Mucosa of descending colon (tissue), 3 donors: ENCODE results near the gene VIT. TPM values are rescaled to one million over a fixed set of nuclear protein-coding genes. Genes with fewer than 3 reads are reported as not detected.
"Not testable (repeated sequence)": the region's sequence is repeated elsewhere in the genome, so short reads cannot be mapped to it uniquely, and the experiment has no call there.

Source experiments
- ATAC-seq: fragments of 200-7000 bp; cut with Tn5 transposase; one replicate; pipeline ENCODE4 v1.9.1; 2020; ENCODE audit warnings: mild to moderate bottlenecking, moderate library complexity
- DNase-seq, 3 donors: peaks; one replicate each; pipeline ENCODE4 v3.0.0-alpha.2; 2020
- H3K36me3 ChIP-seq: fragments of 200-600 bp; one replicate; pipeline ENCODE4 v1.8.0; 2021; ENCODE audit warnings: low read depth, mild to moderate bottlenecking
- H3K4me1 ChIP-seq: fragments of 200-600 bp; one replicate; pipeline ENCODE4 v1.8.0; 2021; ENCODE audit warnings: low read depth, mild to moderate bottlenecking
- H3K4me3 ChIP-seq: fragments of 200-600 bp; one replicate; pipeline ENCODE4 v1.8.0; 2021; ENCODE audit warnings: mild to moderate bottlenecking
- H3K9me3 ChIP-seq: fragments of 200-600 bp; one replicate; pipeline ENCODE4 v1.8.0; 2021; ENCODE audit warnings: mild to moderate bottlenecking
- intact Hi-C, 2 donors: fragments of 100-400 bp; cut with DNase I in 1 of 2; cut with micrococcal nuclease in 1 of 2; formaldehyde crosslinking; loops; one replicate each; pipeline versions ENCODE4 v1.11.0 to v1.11.1; 2022; cut with DNase I, micrococcal nuclease
- total RNA-seq, 3 donors: library from RNA; stranded (reverse); fragmentation: NEBNext Ultra II Directional in 2 of 3; extraction: Animal tissue kit (Norgen Biotek cat#: 25700) in 2 of 3; gene quantifications; one replicate each; pipeline versions ENCODE4 v1.2.1 to v1.2.4, GENCODE V29; 2021 to 2023
- TF ChIP-seq, protein P1 (sequence below): fragments of 200-600 bp; IDR thresholded peaks from one replicate; pipeline ENCODE4 v1.8.0; 2022; ENCODE audit warnings: antibody characterized with exemption, mild to moderate bottlenecking
- donor health status: DM: no; HTN: no; CAD: no; lungs with moderate emphysema.
- donor health status: DM: no; HTN: no; CAD: no.
- donor health status: DM: no; HTN: yes; CAD: no.

Gene VIT
- total RNA-seq, 3 donors from 2014 or later, result 1.3 to 3.5 TPM; not detected in 1

- no peak for ATAC-seq
- intact Hi-C loops, result no loop called here
- TF ChIP-seq, protein P1, sequence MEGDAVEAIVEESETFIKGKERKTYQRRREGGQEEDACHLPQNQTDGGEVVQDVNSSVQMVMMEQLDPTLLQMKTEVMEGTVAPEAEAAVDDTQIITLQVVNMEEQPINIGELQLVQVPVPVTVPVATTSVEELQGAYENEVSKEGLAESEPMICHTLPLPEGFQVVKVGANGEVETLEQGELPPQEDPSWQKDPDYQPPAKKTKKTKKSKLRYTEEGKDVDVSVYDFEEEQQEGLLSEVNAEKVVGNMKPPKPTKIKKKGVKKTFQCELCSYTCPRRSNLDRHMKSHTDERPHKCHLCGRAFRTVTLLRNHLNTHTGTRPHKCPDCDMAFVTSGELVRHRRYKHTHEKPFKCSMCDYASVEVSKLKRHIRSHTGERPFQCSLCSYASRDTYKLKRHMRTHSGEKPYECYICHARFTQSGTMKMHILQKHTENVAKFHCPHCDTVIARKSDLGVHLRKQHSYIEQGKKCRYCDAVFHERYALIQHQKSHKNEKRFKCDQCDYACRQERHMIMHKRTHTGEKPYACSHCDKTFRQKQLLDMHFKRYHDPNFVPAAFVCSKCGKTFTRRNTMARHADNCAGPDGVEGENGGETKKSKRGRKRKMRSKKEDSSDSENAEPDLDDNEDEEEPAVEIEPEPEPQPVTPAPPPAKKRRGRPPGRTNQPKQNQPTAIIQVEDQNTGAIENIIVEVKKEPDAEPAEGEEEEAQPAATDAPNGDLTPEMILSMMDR, result no peak
- H3K4me1 ChIP-seq, result no peaks in the 10 kb centered on the region
- H3K9me3 ChIP-seq, result peaks cover 5% of the 10 kb centered on the region
- H3K4me3 ChIP-seq, result no peak overlapping the region
- no peak for DNase-seq
- H3K36me3 ChIP-seq, result no peaks in the 10 kb centered on the region
These were observed 17.7 kb upstream of the VIT start for GRCh38 chr2:36678856-36679255.

DNA sequence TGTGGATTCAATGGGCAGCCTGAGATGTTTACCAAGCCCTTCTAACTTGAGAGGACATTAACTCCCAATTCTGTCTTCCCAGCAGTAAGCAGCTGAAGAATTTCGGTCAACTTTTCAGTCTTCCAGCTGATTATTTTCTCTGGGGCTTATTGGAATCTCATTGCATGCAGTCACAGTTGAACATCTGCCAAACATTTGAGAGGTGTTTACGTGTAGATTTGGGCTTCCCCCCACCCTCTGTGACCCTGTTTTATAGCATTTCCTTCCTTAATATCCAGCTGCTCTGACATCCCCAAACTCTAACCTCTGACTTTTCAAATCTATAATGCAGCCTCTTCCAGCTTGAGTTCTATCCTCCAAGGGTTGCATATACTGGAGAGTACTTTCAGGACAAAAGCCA, 16.5 kb upstream of the VIT start:
- DNase-seq (no peak), ATAC-seq (no peak)
- TF ChIP-seq, protein P1, result no peak
- no peaks in the 10 kb centered on the region for H3K4me1 ChIP-seq
- no peak overlapping the region for H3K4me3 ChIP-seq
- H3K36me3 ChIP-seq, result no peaks in the 10 kb centered on the region
- intact Hi-C loops, result no loop called here
- peaks cover 5% of the 10 kb centered on the region for H3K9me3 ChIP-seq

GRCh38 chr2:36682562-36682961, 13.9 kb upstream of the VIT start:
- H3K9me3 ChIP-seq, result peaks cover 5% of the 10 kb centered on the region
- intact Hi-C loops, result no loop called here
- TF ChIP-seq, protein P1, result no peak
- no peaks in the 10 kb centered on the region for H3K4me1 ChIP-seq
- DNase-seq, result no peak
- no peaks in the 10 kb centered on the region for H3K36me3 ChIP-seq
- no peak overlapping the region for H3K4me3 ChIP-seq
- ATAC-seq, result no peak

- Histone ChIP-seq H3K4me3 (no peak overlapping the region), H3K36me3 (no peaks in the 10 kb centered on the region), H3K9me3 (peaks cover 5% of the 10 kb centered on the region), H3K4me1 (no peaks in the 10 kb centered on the region)
- intact Hi-C loops, result no loop called here
- ATAC-seq (no peak), DNase-seq (no peak)
- TF ChIP-seq, protein P1, result no peak
These were observed 13.5 kb upstream of the VIT start for GRCh38 chr2:36683002-36683401.

DNA sequence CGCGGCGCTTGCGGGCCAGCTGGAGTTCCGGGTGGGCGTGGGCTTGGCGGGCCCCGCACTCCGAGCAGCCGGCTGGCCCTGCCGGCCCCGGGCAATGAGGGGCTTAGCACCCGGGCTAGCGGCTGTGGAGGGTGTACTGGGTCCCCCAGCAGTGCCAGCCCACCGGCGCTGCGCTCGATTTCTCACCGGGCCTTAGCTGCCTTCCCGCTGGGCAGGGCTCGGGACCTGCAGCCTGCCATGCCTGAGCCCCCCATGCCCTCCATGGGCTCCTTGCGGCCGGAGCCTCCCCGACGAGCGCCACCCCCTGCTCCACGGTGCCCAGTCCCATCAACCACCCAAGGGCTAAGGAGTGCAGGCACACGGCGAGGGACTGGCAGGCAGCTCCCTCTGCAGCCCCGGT, 8.2 kb upstream of the VIT start:
- ATAC-seq, H3K36me3 ChIP-seq, DNase-seq, H3K9me3 ChIP-seq, H3K4me1 ChIP-seq, intact Hi-C loops, H3K4me3 ChIP-seq: not testable (repeated sequence)

GRCh38 chr2:36689013-36689412, 7.5 kb upstream of the VIT start:
- H3K9me3 ChIP-seq, H3K36me3 ChIP-seq, intact Hi-C loops, H3K4me1 ChIP-seq, ATAC-seq, DNase-seq, H3K4me3 ChIP-seq: not testable (repeated sequence)

DNA sequence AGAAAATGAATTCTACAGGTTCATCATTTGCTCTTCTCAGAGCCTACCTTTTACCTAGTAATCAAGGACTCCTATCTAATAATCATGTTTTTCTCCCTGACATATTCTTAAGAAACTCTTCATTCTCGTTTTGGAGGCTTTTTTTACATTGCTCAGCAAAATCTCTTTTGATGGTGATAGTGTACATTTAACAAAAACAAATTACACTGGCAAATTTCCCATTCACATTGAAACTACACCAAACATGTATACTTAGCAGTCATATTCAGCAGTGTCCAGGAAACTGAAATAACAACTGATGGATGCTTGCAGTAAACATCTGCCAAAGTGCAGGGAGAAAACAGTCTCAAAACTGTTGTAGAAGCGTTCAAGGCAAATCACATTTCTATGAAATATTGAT, 4.4 kb upstream of the VIT start:
- ATAC-seq, result no peak
- no peaks in the 10 kb centered on the region for H3K4me1 ChIP-seq
- no peaks in the 10 kb centered on the region for H3K36me3 ChIP-seq
- no peaks in the 10 kb centered on the region for H3K9me3 ChIP-seq
- no peak overlapping the region for H3K4me3 ChIP-seq
- DNase-seq, result no peak
- TF ChIP-seq, protein P1, result no peak
- intact Hi-C loops, result no loop called here
